ENCODE measurements around the gene TBC1D22A. TPM values are rescaled to one million over a fixed set of nuclear protein-coding genes. Genes with fewer than 3 reads are reported as not detected.
"Not testable (repeated sequence)": the region's sequence is repeated elsewhere in the genome, so short reads cannot be mapped to it uniquely, and the experiment has no call there.

TBC1D22A gene, protein sequence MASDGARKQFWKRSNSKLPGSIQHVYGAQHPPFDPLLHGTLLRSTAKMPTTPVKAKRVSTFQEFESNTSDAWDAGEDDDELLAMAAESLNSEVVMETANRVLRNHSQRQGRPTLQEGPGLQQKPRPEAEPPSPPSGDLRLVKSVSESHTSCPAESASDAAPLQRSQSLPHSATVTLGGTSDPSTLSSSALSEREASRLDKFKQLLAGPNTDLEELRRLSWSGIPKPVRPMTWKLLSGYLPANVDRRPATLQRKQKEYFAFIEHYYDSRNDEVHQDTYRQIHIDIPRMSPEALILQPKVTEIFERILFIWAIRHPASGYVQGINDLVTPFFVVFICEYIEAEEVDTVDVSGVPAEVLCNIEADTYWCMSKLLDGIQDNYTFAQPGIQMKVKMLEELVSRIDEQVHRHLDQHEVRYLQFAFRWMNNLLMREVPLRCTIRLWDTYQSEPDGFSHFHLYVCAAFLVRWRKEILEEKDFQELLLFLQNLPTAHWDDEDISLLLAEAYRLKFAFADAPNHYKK
- total RNA-seq, result 12.9 and 15.3 TPM in 2 replicates

DNA sequence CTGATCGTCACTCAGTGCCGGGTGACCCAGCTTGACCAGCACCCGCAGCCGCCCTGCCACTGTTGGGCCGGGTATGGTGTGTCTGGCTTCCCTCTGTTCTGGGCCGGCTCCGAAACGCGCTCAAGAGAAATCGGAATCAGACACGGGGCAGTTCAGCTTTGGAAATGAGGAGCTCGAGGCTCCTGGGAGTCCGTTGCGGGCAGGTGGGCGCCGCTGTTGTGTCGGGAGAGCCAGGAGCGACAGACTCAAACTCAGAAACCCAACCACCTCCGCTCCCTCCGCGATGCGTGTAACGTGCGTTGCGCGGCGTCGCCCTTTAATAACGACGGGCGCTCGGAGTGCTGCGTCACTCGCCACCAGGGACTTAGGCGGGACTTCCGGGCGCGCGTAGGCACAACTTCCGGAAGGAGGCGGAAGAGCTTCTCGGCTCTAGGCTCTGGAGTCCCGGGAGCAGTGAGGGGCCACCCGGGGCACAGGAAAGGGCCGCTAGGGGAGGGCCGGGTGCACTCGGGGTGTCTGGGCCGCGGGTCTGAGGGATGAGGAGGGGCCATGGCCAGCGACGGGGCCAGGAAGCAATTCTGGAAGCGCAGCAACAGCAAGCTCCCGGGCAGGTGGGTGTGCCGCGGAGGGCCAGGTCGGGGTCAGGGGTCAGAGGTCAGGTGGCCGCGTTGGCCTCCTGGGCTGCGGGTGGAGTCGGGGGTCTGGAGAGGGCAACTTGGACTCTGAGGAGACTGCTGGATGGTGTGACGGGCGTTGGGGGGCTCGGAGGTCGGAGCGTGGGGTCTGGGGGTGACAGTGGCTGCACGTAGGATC lies at the start of gene TBC1D22A:
TBC1D22A (plus strand) TSS at position 413 of the 813 bp plus-strand sequence; CDS start at position 550, 137 bp downstream.
- peak; percentile 96 to 97 for DNase-seq (ENCODE audit: low read depth in 2 of 2)

DNA sequence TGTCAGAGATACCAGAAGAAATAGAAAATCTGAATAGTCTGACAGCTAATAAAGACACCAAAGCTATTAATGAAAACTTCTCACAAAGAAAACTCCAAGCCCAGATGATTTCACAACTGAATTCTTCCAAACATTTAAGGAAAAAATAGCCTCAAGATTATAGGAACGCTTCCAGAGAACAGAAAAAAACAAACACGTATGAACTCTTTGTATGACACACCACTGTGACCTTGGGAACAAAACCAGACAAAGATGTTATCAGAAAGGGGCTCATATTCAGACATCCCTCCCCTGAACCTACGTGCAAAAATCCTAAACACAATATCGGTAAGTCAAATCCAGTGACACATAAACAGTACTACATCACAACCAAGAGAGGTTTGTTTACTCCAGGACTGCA lies 47.9 kb upstream of the TBC1D22A start:
- peak in 1 of 2 donors; percentile 63 for DNase-seq (ENCODE audit: low read depth in 2 of 2)

DNA sequence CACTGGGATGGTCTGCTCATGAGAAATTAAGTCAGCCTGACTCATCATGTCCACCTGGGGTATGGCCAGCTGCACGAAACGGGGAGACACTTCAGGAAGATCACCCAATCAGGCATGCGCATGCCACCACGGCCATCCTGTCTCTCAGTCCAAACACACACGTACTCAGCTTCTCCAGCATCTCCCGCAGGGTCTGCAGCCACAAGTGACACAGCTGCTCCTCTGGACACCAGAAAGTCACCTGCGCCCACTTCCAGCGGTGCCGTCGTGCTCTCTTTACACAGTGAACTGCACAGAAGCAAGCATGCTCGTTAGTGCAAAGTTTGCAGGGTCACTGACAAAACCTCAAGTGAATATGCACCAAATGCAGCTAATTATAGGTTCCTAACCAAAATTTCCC lies 42.5 kb upstream of the TBC1D22A start:
- no peak for DNase-seq (ENCODE audit: low read depth in 2 of 2)

DNA sequence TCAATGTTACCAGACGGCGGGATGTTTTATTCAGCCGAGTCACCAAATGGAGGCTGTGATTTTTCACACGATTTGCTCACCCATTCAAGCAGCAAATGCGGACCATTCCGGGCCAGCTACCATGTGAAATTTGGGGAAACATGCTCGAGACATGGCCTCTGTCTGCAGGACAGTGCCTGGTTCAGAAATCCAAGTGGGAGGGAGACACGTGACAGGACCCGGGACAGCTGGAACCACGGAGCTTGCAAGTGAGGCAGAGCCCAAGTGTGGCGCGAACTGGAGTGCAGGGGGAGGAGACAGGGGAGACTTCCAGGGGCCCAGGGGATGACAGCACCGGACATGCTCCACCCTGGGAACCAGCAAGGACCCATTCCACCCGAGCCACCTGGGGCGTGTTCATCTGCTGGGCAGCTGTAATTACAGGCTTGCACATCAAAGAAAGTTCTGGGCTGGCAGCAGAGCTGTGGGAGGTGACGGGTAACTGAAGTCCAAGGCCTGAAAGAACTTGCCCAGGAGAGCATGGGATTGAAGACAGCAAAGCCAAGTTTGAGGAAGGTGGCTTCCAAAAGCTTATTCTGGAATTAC lies 40.9 kb upstream of the TBC1D22A start:
- DNase-seq (ENCODE audit: low read depth in 2 of 2), result no peak

DNA sequence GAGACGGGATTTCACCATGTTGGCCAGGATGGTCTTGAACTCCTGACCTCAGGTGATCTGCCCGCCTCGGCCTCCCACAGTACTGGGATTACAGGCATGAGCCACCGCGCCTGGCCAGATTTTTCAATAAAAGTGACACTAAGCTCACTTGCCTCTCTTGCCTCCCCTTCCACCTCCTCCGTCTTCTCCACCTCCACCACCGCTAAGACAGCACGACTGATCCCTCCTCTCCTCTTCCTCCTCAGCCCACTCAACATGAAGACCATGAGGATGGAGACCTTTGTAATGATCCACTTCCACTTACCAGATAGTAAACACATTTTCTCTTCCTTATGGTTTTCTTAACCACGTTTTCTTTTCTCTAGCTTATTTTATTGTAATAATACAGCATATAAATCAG lies 38.6 kb upstream of the TBC1D22A start:
- no peak for DNase-seq (ENCODE audit: low read depth in 2 of 2)

DNA sequence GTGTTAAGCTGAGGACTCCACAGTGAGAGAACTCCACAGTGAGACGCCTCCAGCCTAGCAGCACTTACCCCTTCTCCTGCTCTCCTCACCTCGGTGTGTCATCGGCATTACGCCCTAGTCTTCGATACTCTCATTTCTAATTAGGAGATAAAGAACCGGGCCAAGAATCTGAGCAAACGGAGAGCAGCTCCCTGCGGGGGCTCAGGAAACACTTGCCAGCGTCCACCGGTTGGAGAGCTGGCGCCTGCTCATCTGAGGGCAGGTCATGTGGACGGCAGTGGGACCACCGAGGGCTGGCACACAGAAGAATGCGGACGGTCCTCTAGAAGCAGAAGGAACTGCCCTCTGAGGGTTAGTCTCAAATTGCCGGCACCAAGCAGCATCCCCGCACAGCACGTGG lies 37.4 kb upstream of the TBC1D22A start:
- DNase-seq (ENCODE audit: low read depth in 2 of 2), result no peak

DNA sequence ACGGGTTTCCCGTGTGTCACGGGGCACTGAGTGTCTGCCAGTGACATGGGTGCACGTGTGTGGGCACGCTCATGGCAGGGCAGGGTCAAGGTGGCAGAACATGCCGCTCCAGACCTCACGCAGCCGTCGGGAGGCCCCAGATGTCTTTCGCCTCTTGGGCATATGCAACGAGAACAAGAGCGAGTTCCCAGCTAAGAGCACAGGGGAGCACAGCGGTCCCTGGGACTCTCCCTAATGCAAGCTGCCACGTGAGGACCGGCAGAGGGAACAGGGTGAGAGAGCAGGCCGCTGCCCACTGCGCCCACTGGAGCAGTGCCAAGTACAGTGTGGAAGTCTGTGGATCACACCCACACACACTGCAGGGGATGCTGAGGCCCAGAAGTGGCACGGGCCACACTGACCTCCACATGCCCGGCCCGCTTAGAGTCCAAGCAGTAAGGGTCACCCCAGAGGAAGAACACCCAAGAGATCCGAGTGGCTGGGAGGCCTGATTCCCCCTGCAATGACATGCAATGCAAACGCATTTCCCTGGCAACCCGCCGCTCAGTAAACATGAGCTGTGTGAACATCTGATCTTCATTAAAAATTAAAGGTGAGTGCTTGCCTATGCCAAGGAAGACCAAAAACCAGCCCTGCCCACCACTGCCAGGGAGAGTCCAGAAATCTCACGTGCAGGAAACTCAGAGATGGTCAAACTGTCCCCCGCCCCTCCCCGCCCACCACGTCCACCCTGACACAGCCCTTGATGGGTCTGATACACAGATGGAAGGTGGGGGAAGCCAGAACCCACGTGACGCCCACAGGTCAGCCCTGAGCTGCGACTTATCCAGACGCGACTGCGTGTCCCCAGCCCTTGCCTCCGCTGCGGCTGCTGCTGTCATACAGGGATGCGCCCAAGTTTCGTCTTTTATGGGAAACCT lies 36.1 kb upstream of the TBC1D22A start:
- DNase-seq (ENCODE audit: low read depth in 2 of 2), result no peak

DNA sequence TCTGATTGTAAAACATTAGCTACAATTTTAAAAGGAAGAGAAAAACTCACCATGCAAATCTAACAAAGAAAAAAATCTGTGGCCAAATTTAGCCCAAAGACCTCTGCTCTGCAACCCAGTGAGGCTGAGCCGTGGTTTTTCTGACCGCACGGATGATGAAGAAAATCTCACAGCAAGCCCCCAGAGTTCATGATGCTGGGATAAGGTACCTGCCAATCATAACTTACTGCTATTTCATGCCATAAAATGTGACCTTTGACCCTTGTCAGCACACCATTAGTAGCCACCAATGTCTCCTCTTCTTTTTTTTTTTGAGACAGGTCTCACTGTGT lies 35.5 kb upstream of the TBC1D22A start:
- DNase-seq (ENCODE audit: low read depth in 2 of 2), result no peak

DNA sequence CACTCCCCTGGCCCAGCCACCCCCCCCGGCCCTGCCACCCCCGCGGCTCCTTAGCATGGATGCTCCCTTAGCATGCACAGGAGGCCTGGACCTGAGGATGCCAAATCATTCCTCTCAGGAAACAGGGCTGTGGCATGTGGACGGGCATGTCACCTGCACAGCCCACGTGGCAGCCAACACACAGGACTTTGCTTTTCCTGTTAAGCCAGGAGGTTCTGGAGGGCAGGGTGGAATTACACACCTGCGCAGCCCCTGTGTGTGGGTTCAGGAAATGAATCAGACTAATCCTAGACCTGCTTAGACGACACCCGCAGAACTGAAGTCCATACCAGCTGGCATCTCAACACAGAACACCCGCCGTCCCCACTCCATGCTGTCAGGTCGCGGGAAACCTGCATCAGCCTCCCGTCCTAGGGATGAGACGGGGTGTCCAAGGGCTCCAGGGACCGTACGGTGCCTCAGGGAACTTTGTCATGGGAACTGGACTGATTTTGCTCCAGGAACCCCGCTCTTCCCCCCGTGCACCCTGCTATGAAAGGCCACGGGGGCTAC lies 34.6 kb upstream of the TBC1D22A start:
- no peak for DNase-seq (ENCODE audit: low read depth in 2 of 2)

DNA sequence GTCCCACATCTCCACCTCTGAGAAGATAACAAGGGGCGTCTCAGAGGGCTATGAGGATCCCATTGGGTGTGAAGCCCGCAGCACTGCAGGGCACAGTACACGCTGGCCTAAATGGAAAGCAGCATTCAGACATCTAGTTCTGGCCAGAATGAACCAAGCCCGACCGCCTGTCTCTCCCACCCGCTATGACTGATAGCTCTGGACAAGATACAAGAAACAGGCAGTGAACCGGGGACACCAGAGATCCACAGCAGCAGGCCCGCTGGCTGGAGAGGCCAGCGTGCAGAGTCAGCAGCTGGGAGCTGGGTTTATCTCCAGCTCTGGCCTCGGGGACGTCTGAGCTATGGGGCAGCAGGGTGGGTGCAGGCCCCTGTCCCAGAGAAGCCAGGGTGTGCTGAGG lies 34.0 kb upstream of the TBC1D22A start:
- no peak for DNase-seq (ENCODE audit: low read depth in 2 of 2)

DNA sequence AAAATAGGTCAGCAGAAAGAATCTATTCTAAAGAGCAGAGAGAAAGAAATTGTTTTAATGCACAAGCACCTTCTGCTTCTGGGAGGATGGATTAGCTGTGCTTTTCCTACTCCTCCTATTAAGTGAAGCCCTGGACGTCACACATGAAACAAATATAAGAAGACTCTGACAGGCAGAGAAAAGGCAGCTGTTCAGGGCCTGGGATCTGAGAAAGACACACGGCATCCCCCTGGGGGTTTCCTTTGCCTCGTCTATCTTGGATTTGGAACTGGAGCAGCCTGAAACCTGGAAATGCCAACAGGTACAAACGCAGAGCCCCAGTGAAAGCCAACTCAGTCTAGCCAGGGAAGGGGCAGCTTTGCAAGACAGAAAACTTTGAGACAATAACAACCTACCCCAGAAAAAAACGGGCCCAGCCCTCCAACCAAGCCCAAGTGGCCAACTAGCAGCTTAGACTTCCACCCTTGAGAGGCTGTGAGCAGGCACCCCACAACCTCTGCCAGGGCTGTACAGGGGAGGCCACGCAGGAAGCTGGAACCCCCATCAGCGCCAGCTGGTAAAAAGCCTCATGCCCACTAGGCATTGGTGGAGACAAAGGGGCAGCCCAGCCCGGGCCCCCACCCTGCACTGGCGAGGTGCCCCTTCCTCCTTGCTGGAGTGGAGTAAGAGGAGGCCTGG lies 31.7 kb upstream of the TBC1D22A start:
- no peak for DNase-seq (ENCODE audit: low read depth in 2 of 2)

DNA sequence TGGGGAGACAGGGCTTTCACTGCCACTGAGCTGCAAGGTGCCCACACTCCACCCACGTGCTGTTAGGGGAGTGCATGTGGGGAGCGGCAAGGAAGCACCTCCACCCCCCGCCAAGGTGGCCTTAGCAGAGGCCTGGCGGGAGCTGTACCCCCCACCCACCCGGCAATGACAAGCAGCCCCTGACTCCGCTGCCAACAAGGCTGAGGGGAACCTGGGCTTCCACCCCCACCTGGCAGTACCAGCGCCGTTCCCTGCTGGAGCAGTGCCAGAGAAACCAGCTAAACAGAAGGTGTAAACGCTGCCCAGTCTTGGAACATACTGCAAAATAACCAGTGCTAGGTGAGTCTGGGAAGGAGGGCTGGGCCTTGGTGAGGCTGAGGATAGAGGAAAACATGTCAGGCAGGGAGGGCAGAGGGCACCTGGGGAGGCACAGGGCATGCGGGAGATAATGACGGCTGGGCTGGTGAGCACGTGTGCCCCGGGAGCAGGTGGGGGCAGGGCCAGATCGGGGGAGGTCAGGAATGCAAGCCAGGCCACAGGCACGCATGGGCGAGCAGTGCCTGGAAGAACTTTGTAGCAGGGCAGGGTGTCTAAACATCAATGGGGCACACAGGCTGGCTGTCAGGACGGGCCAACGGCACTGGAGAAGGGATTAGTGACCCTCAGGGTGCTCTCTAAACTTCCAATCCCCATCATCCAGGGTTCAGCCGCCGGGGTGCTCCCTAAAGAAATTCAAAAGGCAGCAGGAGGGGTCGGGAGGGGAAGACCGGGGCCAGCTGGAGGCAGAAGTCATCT lies 31.0 kb upstream of the TBC1D22A start:
- DNase-seq (ENCODE audit: low read depth in 2 of 2), result no peak

DNA sequence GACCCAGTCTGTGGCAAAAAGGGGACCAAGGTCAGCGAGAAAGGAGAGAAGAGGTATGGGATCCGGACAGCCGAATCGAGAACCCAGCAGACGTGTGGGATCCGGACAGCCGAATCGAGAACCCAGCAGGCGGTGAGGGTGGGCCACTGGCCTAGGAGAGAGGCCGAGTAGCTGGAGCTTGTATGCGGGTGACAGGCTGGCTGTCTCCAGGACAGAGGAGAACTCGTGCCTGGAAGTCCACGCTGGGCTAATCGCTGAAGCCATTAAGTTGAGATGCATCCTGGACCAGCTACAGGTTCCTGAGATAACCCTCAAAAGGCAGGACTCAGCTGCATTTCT lies 30.4 kb upstream of the TBC1D22A start:
- no peak for DNase-seq (ENCODE audit: low read depth in 2 of 2)

DNA sequence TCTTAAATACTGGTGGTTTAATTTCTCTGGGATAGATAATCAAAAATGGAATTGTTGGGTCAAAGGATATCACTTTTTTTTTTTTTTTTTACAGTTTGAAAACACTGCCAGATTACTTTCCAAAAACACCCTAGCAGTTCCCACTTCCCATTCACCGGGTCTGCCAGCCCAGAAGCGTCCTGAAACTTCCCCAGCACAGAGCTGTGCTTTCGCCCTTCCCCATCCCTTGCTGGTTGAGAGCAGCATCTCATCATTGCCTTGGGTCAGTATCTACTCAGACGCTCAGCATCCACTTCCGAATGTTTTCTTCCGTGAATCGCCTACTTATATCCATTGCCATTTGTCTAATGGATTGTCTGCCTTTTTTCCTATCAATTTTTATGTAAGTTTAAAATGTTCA lies 29.9 kb upstream of the TBC1D22A start:
- no peak for DNase-seq (ENCODE audit: low read depth in 2 of 2)

DNA sequence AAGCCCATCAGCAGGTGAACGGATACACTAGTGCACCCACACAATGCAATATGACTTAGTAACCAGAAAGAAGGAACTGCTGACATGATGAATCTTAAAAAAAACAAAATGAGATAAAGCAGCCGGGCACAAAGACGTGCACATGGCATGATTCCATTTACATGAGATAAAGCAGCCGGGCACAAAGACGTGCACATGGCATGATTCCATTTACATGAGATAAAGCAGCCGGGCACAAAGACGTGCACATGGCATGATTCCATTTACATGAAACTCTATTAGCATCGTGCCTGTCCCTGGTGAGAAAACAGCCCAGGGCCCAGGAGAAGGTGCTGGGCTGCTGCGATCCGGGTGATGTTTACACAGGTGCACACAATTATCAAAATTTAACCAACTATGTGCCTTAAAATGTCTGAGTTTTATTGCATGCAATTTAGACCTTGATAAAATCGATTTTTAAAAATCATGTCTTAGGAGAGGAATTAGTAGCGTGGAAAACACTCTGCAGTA lies 28.2 kb upstream of the TBC1D22A start:
- not testable (repeated sequence) for DNase-seq (ENCODE audit: low read depth in 2 of 2)

DNA sequence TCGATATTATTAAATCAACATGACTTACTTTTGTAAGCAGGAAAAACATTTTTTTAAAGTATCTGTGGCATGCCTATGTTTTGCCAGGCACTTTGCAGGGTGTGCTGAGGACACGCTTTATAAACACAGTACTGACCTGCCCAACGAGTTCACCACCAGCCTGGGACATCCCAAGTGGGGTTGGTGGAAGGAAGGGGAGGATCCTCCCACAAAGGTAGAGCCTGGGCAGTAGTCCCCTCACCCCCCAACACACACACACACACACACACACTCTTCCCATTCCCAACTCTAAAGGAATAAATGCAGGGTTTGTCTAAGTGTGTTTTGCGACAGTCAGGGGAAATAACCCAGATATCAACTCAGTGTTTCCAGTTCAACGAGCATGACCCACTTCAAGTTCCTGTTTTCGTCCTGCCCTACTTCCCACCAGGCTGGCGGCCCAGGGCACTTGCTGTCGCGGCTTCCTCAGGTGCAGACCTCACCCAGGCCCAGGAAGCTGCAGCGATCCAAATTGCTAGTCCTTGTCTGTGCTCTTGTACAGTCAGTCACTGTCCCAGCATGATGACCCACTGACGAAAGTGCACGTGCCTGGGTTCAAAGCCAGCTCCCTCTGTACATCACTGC lies 27.5 kb upstream of the TBC1D22A start:
- peak; percentile 61 to 82 for DNase-seq (ENCODE audit: low read depth in 2 of 2)

DNA sequence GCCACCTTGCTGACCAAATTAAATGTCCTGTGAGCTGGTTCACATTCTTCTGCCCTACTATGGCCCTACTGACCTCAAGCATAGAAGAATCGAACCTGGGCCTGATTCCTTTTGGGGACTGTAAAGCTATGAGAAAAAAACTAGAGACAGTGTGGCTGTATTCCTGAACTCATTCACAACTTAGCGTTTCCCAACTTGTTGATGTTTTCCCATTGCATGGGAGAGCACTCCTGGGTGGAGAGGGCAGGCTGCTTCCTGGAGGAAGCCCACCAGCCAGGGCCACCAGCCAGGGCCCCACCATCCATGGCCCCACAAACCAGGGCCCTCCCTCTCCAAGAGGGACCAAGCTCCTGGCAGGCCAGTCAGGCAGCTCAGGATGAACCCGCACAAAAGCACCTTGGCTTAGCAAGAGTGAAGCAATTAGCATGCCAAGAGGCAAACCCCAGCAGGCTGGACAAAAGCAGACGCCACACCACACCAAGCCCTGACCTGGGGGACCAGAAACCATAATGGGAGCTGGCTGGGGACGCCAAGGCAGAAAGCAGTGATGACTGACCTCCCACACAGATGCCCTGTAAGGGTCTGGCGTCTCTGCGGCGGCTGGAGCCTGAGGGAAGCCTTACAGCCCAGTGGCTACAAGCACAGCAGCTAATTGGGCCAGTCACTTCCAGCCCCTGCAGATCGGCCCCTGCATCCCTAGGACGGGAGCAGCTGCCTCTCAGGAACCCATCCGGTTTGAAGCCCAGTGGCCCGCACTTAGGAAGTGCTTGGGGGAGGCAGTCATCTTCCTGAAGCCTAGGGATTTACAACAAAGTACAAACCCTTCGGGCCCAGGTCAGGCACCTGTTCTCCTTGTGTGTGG lies 26.5 kb upstream of the TBC1D22A start:
- DNase-seq (ENCODE audit: low read depth in 2 of 2), result peak; percentile 56 to 92

DNA sequence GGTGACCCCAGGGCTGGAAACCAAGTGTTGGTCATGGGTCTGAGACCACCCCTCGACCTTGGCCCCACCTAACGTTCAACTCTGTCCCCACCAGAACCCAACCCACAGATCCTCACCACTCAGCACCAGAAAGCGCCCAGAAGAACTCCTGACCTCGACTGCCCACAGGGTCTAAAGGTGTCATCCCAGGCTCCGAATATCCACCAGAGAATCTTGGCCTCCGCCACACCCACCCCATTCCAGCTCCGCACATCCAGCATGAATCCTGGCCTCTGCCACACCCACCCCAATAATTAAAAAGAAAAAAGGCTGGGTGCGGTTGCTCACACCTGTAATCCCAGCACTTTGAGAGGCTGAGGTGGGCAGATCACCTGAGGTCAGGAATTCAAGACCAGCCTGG lies 25.7 kb upstream of the TBC1D22A start:
- no peak for DNase-seq (ENCODE audit: low read depth in 2 of 2)

Measured in lung microvascular endothelial cell (primary cell).